Activated CD4-positive, alpha-beta T cell treated with anti-CD3 and anti-CD28 coated beads for 1 hour (primary cell): ENCODE measurements around the gene ARL13B.
"Not testable (repeated sequence)": the region's sequence is repeated elsewhere in the genome, so short reads cannot be mapped to it uniquely, and the experiment has no call there.

Source experiments
- DNase-seq: peaks from one replicate; pipeline ENCODE4 v3.0.0-alpha.2; 2020

Gene ARL13B

GRCh38 chr3:93979850-93980676 is at the start of gene ARL13B:
Gene ARL13B (plus strand): TSS chr3:93980155. CDS start chr3:93980424, 269 bp downstream.
- peak; percentile 89 for DNase-seq

DNA sequence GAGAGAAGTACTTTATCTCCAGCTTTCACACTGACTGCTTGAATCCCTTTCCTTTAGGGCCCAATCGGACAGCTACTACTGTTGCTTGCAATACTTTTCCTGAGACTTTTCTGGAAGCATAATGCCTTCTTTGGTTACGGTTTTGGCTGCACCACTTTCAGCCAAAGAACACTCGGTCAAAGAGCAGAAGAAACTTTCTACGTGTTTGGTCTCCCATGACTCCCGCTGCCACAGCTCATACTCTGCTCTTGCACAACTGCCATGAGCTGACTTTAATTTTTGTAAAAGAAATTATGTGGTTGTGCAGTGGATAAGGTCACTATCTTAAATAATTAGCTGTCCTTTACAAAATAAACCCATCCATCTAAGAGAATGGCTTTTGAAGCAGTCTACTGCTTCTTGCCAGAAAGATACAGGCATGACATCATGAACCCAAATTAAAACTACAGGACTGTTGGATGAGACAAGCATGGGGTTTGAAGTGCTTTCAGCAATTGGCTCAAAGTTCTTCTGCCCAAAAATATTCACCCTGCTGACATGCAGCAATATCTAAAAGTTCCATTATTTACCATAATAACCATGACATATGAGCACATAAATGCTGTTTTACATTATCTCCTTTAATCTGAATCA is 48.2 kb upstream of the ARL13B start:
- DNase-seq, result no peak

- DNase-seq, result no peak
Observed at GRCh38 chr3:93934366-93935046, 45.4 kb upstream of the ARL13B start.

DNA sequence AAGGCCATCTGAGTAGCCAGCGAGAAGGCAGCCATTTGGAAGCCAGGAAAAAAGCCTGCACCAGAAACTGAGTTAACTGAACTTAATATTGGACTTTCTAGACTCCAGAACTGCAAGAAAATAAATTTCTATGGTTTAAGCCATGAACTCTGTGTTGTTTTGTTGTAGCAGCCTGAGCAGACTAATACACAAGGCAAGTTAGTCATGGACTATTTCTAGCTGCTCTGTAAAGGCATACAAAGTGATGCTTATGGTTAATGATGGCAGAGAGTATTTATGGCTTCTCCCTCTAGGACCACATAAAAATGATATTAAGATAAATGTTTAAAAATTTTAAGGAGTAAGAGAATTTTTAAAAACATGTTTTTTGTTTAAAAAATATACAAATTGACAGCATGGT is 43.4 kb upstream of the ARL13B start:
- DNase-seq, result no peak

- DNase-seq, result not testable (repeated sequence)
Observed at GRCh38 chr3:93937485-93937884, 42.5 kb upstream of the ARL13B start.

DNA sequence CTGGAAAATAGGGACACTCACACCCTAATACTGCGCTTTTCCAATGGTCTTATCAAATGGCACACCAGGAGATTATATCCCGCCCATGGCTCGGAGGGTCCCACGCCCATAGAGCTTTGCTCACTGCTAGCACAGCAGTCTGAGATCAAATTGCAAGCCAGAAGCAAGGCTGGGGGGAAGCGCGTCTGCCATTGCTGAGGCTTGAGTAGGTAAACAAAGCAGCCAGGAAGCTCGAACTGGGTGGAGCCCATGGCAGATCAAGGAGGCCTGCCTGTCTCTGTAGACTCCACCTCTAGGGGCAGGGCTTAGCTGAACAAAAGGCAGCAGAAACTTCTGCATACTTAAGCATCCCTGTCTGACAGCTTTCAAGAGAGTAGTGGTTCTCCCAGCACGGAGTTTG is 30.0 kb upstream of the ARL13B start:
- DNase-seq, result not testable (repeated sequence)

DNA sequence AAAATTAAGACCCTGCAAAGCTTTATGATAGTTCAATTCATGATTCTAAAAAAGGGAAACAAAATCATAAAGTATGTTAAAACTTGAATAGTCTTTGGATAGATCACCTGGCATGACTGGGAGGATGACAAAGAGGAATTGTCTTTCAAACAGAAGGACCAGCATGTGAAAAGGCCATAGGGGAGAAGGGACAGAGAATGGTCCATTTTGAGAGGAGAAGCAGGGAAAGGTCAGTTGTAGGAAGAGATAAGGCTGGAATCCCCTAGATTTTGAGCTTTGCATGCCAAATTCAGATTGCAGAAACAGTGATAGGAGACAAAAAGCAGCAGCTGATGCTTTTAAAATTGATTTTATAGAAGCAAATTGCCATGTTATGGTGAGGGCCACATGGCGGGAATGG is 18.9 kb upstream of the ARL13B start:
- DNase-seq, result no peak

DNA sequence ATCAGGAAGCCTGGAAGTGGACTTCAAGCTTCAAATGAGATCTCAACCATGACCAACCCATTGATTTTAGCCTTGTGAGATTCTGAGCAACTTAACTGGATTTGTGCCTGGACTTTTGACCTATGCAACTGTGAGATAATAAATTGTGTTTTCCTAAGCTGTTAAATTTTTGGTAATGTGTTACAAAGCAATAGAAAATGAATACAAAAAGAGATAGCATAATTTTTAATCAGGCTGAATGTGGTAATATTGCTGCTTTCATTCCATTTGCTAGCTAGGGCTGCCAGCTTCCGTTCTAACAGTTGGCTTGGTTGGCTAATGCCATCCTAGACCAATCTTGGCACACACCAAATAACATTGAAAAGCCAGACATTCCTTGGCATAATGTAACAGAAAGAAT is 18.5 kb upstream of the ARL13B start:
- no peak for DNase-seq

DNA sequence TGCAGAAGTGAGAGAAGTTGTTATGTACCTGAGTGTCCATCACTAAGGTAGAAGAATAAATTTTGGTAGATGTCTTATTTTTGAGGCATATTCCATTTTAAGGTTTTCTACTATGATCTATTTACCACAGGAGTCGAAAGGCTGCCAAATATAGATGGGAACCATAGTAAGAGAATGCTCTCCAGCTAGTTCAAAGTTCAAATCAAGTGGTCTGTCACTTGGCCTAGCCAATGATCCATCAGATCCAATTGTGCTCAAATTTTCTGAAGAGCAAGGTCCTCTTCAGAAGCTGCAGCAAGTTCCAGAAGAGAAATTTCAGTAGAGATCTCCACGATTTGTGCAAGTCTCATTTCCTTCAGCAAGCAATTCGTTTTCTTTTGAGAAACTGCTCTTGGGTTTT is 17.2 kb upstream of the ARL13B start:
- DNase-seq, result no peak

DNA sequence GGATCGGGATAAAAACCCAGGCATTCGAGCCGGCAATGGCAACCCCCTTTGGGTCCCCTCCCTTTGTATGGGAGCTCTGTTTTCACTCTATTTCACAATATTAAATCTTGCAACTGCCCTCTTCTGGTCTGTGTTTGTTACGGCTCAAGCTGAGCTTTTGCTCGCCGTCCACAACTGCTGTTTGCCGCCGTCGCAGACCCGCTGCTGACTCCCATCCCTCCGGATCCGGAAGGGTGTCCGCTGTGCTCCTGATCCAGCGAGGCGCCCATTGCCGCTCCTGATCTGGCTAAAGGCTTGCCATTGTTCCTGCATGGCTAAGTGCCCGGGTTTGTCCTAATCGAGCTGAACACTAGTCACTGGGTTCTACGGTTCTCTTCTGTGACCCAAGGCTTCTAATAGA is 14.8 kb upstream of the ARL13B start:
- DNase-seq, result not testable (repeated sequence)

DNA sequence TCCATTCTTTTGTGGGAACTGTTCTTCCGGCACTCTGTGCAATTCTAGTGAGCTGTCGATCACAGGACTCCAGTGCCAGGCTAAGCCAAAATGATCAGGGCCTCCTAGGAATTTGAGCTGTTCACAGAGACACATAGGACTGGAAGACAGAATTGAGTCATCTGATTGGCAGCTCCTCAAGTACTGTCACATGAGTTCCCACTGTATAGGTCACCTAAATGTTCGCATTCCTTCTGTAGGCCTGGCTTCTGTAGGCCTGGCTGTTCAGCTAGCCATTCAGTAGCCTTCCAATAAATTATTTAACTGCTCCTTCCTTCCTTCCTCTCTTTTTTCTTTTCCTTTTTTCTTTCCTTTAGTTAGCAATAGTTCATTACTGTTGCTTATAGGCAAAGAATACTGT is 10.5 kb upstream of the ARL13B start:
- DNase-seq, result no peak

- DNase-seq, result no peak
Observed at GRCh38 chr3:93969997-93970396, 10.0 kb upstream of the ARL13B start.

DNA sequence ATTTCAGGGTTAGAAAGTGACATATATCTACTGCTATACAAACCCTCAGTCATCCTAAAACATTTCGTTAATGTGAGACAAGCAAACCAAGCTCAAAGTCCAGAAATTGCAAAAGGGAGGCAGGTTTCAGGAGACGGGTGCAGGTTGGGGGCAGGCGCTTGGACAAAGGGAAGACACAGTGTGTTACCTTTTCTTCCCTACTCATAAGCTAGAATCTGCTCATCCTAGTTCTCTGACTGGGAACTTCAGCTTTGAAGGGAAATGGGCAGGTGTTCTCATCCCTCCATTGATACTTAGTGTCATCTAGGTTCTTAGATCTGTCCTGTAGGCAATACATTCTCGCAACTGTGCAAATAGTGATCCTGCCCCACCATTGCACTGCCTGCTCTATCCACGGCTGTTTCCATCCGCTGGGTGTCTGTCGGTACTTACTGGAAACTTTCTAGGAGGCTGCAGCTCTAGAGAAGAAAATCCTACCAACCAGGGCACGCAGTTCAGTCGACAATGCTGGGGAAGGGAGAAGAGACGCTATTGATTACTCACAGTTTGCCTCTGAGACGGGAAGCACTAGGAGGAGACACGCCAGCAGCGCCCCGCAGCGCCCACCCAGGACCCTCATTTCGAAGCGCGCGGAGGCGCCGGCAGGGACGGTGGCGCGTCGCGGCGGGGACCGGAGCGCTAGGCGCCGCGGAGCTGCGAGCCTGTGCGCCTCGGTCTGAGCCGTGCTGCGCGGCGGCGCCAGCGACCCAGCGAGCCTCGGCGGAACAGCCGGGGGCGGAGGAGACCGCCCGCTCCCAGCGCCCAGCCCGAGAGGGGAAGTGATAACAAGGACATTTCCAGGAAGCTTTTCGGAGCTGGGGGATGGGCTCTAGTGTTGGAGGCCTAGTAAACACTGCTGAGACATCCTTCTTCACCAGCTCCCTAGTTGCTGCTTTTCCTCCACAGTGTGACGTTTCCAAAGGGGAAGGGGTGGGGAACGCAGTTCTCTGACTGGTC is 6.5 kb upstream of the ARL13B start, which contains the start of gene PROS1:
Gene PROS1, minus strand, starts transcription at position 766 of the 996 bp plus-strand sequence. Its CDS starts 147 bp downstream, at position 619.
- DNase-seq, result peak; percentile 11

DNA sequence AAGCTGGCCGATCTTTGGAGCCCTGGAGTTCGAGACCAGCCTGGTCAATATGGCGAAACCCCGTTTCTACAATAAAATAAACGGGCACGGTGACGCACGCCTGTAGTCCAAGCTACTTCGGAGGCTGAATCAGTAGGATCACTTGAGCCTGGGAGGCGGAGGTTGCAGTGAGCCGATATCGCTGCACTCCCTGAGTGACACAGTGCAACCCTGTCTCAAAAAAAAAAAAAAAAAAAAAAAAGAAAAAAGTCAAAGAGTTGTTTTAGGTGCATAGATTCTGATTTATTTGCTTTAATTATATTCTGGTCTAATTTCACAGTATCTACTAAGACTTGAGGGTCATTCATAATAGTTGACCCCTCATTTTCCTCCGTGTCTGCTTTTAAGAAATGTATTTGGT is 1.7 kb downstream of the ARL13B start:
- DNase-seq, result no peak

DNA sequence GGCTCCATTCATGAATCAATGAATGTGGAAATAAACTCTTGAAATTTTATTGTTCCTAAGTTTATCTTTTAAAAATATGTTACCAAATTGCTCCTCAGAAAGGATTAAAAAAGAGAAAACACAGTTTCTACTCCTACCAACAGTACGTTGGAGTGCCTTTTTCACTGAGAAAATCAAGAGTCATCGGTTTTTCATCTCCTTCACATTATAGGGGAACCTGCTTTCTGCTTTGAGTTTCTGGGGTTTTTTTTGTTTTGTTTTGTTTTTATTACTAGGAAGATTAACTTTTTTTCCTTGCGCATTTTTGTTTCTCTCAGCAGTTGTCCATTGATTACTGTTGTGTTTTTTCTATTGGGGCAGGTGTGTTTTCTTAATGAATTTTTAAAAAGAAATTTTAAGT is 3.5 kb downstream of the ARL13B start:
- DNase-seq, result no peak

DNA sequence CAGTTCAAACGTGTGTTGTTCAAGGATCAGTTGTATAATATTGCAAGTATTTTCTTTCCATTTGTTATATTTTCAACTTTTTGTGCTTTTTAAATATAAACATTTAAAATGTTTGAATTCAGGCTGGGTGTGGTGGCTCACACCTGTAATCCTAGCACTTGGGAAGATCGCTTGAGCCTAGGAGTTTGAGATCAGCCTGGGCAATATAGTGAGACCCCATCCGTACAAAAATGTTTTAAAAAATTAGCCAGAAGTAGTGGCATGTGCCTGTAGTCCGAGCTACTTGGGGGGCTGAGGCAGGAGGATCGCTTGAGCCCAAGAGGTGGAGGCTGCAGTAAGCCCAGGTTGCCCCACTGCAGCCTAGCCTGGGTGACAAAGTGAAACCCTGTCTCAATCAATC is 4.7 kb downstream of the ARL13B start:
- DNase-seq, result no peak

GRCh38 chr3:93988283-93988682 is 8.3 kb downstream of the ARL13B start:
- no peak for DNase-seq

DNA sequence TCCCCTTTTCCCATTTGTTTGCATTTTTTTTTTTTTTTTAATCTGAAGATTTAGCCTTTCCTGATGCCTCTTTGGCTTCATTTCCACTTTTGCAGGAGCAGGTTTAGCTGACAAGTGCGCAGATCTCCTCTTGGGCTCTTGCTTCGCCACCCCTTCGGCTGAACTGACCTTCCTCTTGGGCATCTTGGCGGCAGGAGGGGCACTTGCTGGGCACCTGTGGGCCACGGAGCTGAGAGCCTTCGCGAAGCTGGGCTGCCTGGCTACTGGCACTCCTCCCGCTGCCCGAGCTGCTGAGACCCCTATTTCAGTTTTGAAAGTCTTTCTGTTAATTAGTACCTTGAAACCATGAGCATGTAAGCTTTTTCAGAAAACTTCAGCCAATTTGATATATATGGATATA is 8.8 kb downstream of the ARL13B start:
- no peak for DNase-seq

DNA sequence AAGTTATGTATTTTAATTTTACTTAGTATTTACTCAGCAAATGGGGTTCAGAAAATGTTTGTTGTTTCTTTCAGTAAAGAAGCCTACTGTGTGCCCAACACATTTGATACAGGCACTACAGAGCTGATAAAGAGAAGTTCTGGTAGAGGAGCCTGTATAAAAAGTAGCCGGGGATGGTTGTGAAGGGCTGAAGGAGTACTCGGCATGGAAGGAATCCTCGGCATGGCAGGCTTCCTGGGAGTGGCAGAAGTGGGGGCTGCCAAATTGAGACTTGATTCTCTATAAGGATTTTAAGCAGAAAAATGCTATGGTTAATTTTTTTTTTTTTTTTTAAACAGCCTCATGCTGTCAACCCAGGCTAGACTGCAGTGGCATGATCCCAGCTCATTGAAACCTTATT is 9.3 kb downstream of the ARL13B start:
- DNase-seq, result no peak

GRCh38 chr3:93991631-93992030 is 11.7 kb downstream of the ARL13B start:
- no peak for DNase-seq

GRCh38 chr3:93992207-93992606 is 12.3 kb downstream of the ARL13B start:
- DNase-seq, result no peak

GRCh38 chr3:93994056-93994455 is 14.1 kb downstream of the ARL13B start:
- no peak for DNase-seq

DNA sequence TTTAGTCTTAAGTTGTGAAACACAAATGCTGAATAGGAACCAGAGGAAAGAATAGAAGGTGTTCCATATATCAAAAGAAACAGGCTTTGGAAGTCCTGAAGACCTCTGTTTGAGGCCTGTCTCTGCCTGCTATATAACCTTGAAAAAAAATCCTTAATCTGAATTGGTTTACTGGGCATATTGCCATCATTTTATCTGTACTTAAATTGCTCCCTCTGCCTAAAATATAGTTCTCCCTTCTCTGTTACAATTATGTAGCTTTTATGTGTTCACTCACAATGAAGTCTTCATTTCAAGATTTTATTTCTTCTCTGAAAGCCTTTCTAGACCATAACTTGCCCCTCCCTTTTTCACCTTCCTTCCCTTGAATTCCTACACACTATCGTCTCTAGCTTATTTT is 21.2 kb downstream of the ARL13B start:
- DNase-seq, result no peak
